ENCODE measurements around the gene CCDC122.
"Not testable (repeated sequence)": the region's sequence is repeated elsewhere in the genome, so short reads cannot be mapped to it uniquely, and the experiment has no call there.

CCDC122 gene

GRCh38 chr13:43877326-43877725, 2.2 kb downstream of the CCDC122 start:
- no peak for DNase-seq

GRCh38 chr13:43876366-43876765, 3.2 kb downstream of the CCDC122 start:
- no peak for DNase-seq

GRCh38 chr13:43874504-43875092, 4.9 kb downstream of the CCDC122 start:
- peak in 2 of 4 experiments; percentile 58 to 72 for DNase-seq

- no peak for DNase-seq
Observed at GRCh38 chr13:43872181-43872580, 7.4 kb downstream of the CCDC122 start.

GRCh38 chr13:43865892-43866291, 13.6 kb downstream of the CCDC122 start:
- no peak for DNase-seq

- DNase-seq = no peak
Observed at GRCh38 chr13:43864921-43865320, 14.6 kb downstream of the CCDC122 start.

GRCh38 chr13:43861863-43862262, 17.7 kb downstream of the CCDC122 start:
- no peak for DNase-seq

- DNase-seq = no peak
Observed at GRCh38 chr13:43852923-43853404, 26.6 kb downstream of the CCDC122 start.

- DNase-seq = no peak
Observed at GRCh38 chr13:43850873-43851272, 28.7 kb downstream of the CCDC122 start.

GRCh38 chr13:43848001-43848649, 31.4 kb downstream of the CCDC122 start:
- peak; percentile 1 to 62 (median 30) for DNase-seq

GRCh38 chr13:43846496-43847158, 32.9 kb downstream of the CCDC122 start:
- no peak for DNase-seq

- no peak for DNase-seq
Observed at GRCh38 chr13:43838909-43839308, 40.6 kb downstream of the CCDC122 start.

- DNase-seq = no peak
Observed at GRCh38 chr13:43835701-43836100, 43.8 kb downstream of the CCDC122 start.

- peak in 1 of 4 experiments; percentile 20 for DNase-seq
Observed at GRCh38 chr13:43831088-43831487, 48.5 kb downstream of the CCDC122 start.

- peak; percentile 48 to 85 (median 65) for DNase-seq
Observed at GRCh38 chr13:43830497-43830881, 49.1 kb downstream of the CCDC122 start.

- DNase-seq = not testable (repeated sequence)
Observed at GRCh38 chr13:43824656-43825055, 54.9 kb downstream of the CCDC122 start.

- peak in 1 of 4 experiments; percentile 11 for DNase-seq
Observed at GRCh38 chr13:43822969-43823368, 56.6 kb downstream of the CCDC122 start.

GRCh38 chr13:43816401-43816889, 63.1 kb downstream of the CCDC122 start:
- no peak for DNase-seq

- DNase-seq = no peak
Observed at GRCh38 chr13:43815204-43815603, 64.3 kb downstream of the CCDC122 start.

GRCh38 chr13:43808676-43809075, 70.9 kb downstream of the CCDC122 start:
- DNase-seq = no peak

GRCh38 chr13:43805681-43806128, 73.8 kb downstream of the CCDC122 start:
- DNase-seq = no peak

GRCh38 chr13:43805071-43805468, 74.5 kb downstream of the CCDC122 start:
- peak; percentile 23 to 56 (median 48) for DNase-seq

GRCh38 chr13:43804461-43805070, 75.0 kb downstream of the CCDC122 start:
- DNase-seq = peak; percentile 44 to 81 (median 76)

Data from suppressor macrophage (primary cell).